ENCODE results near the gene PDCD6IP.

Gene PDCD6IP

GRCh38 chr3:33898901-33899300, 100.5 kb downstream of the PDCD6IP start:
- DNase-seq: no peak

- DNase-seq: no peak
These were observed 102.0 kb downstream of the PDCD6IP start for GRCh38 chr3:33900440-33900808.

- DNase-seq: no peak
These were observed 102.5 kb downstream of the PDCD6IP start for GRCh38 chr3:33900809-33901505.

GRCh38 chr3:33901862-33902563, 103.6 kb downstream of the PDCD6IP start:
- DNase-seq: no peak

GRCh38 chr3:33904730-33905129, 106.3 kb downstream of the PDCD6IP start:
- no peak for DNase-seq

- DNase-seq: no peak
These were observed 109.9 kb downstream of the PDCD6IP start for GRCh38 chr3:33908250-33908851.

GRCh38 chr3:33909547-33909946, 111.1 kb downstream of the PDCD6IP start:
- no peak for DNase-seq

GRCh38 chr3:33910031-33910430, 111.6 kb downstream of the PDCD6IP start:
- DNase-seq: no peak

- no peak for DNase-seq
These were observed 113.3 kb downstream of the PDCD6IP start for GRCh38 chr3:33911525-33912322.

GRCh38 chr3:33914212-33914611, 115.8 kb downstream of the PDCD6IP start:
- DNase-seq: no peak

GRCh38 chr3:33914731-33915379, 116.4 kb downstream of the PDCD6IP start:
- DNase-seq: no peak

GRCh38 chr3:33915796-33916546, 117.5 kb downstream of the PDCD6IP start:
- peak; percentile 44 for DNase-seq

GRCh38 chr3:33918126-33918756, 119.8 kb downstream of the PDCD6IP start:
- no peak for DNase-seq
